Measurements from ENCODE around the gene WDR12. TPM values are rescaled to one million over a fixed set of nuclear protein-coding genes. Genes with fewer than 3 reads are reported as not detected.
A peak's percentile ranks its signal among the peaks of the same experiment; 100 is the strongest.

The WDR12 gene
- total and polyA plus RNA-seq, 2 of the 4 experiments (the other 2 are of a cell fraction) = 8.6 to 17.0 TPM

DNA sequence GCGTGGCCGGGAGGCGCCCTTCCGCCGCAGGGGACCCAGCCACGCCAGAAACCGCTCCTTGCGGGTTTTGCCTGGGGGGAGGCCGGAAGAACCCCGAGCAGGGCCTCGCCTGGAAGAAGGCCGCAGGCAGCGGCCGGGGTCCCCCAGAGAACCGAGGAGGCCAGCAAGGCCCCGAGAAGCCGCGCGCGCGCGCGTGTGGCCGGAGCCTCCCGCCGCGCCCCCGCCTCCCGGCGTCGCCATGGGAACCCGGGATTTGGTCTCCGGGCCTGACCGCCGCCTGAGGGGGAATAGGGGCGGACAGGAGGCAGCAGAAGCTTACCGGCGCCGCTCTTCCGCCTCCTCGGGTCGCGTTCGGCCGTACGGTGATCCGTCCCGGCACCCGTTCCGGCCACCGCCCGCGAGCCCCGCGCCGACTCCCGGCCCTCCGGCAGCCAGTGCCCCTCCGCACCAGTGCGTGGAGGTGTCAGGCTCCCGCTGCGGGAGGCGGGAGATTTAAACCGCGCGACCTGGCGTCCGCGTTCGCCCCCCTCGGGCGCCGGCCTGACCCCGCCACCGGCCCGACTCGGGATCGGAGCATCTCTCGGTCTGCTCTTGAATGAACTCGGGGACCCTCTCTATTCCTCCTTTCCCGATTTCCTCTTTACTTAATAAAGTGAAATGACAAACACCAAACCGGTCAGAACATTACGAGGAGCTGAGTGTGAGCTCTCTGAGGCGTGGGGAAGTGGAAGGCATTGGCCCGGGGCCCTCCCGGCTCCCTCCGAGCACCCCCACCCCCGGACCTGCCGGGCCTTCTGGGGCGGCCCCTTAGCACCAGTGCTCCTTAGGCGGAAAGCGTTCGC is 40.0 kb downstream of the WDR12 start, which contains the start of gene ICA1L:
Gene ICA1L, minus strand, starts transcription at position 467 of the 842 bp plus-strand sequence. CDS start 42,757 bp downstream, outside the sequence.
- CTCF ChIA-PET = interaction anchor here (1.5 kb wide), 2 partner anchors 282 to 283 kb away, joined by 4 to 6 read pairs; no protein-coding TSS in a partner anchor
- intact Hi-C loops (cut with micrococcal nuclease) (loop anchor here (1.0 to 5.0 kb wide), 3 partner anchors 237 to 299 kb away; partner anchors contain the start of gene FAM117B), dilution Hi-C loops (cut with HindIII; ENCODE audit: low sequenced_read_pairs, unreplicated experiment) (no loop called here), in situ Hi-C loops (cut with MboI; ENCODE audit: low sequenced_read_pairs) (loop anchor here (10.0 kb wide), 1 partner anchor 277 kb away; no protein-coding TSS in a partner anchor)
- no peak within 1 kb of the TSS; the same call in 1 of the 2 replicates for H2BK120ac ChIP-seq (ENCODE audit: low read depth, low read length)
- no peaks in the 10 kb centered on the region for H3K27me3 ChIP-seq (ENCODE audit: control insufficient read depth, insufficient read depth, low read length)
- peak; percentile 49 for DNase-seq
- no peak within 1 kb of the TSS for H4K5ac ChIP-seq (ENCODE audit: low read depth, low read length)
- H3K27ac ChIP-seq (ENCODE audit: insufficient read depth, low read length) = peak within 1 kb of the TSS; percentile 39
- H4K8ac ChIP-seq (ENCODE audit: low read depth in 2 of 2, low read length in 2 of 2) = peak within 1 kb of the TSS; percentile 22 to 40; a peak in 1 of 4 replicates
- H3K56ac ChIP-seq (ENCODE audit: extremely low read depth, insufficient read depth, low read length) = no peak within 1 kb of the TSS
- H2AK5ac ChIP-seq (ENCODE audit: low read depth, low read length) = no peak within 1 kb of the TSS
- WGBS, 2 experiments (ENCODE audit: extremely low coverage in 2 of 2, insufficient read length in 1 of 2) = 1% methylated on average over 54 of the region's 93 CpGs; no CpG with 5 or more reads in 1 of the 2 experiments
- no peaks in the 10 kb centered on the region for H3K4me1 ChIP-seq (ENCODE audit: control insufficient read depth, insufficient read depth, low read length)
- no peaks in the 10 kb centered on the region for H3K9me3 ChIP-seq (ENCODE audit: control insufficient read depth, insufficient read depth, low read length)
- peak within 1 kb of the TSS; percentile 73 for H2AK9ac ChIP-seq (replicated peaks; ENCODE audit: low read depth, low read length, poor library complexity)
- H2AFZ ChIP-seq (replicated peaks; ENCODE audit: low read length, poor library complexity) = peak within 1 kb of the TSS; percentile 97
- peak within 1 kb of the TSS; percentile 96 for H3K4me2 ChIP-seq (ENCODE audit: low read depth, low read length)
- no peak within 1 kb of the TSS for H2BK15ac ChIP-seq (ENCODE audit: low read depth, low read length)
- H2BK20ac ChIP-seq (ENCODE audit: low read depth, low read length) = no peak within 1 kb of the TSS
- peak within 1 kb of the TSS; percentile 69; the same call in 1 of the 2 replicates for H3K14ac ChIP-seq (replicated peaks; ENCODE audit: low read depth, low read length)
- no peaks in the 10 kb centered on the region for H4K20me1 ChIP-seq (ENCODE audit: insufficient read depth, low read length)
- peak within 1 kb of the TSS; percentile 21; the same call in 1 of the 2 replicates for H4K91ac ChIP-seq (ENCODE audit: insufficient read depth, low read depth, low read length)
- POLR2A ChIA-PET (ENCODE audit: unreplicated experiment) = interaction anchor here (0.6 kb wide), 1 partner anchor 32 kb away, joined by 15 read pairs; no protein-coding TSS in a partner anchor
- no peaks in the 10 kb centered on the region for H3K79me1 ChIP-seq (ENCODE audit: low read depth in 1 of 2, low read length in 2 of 2)
- H2BK5ac ChIP-seq (ENCODE audit: low read depth, low read length, poor library complexity, severe bottlenecking) = peak within 1 kb of the TSS; percentile 7
- H3K23ac ChIP-seq (ENCODE audit: low read depth, low read length) = peak within 1 kb of the TSS; percentile 70; the same call in 1 of the 2 replicates
- BruUV-seq (replicated peaks) = no TSS peak
- H3K18ac ChIP-seq (ENCODE audit: low read depth, low read length) = no peak within 1 kb of the TSS
- ATAC-seq (ENCODE audit: low read depth) = peak; percentile 89
- H3K36me3 ChIP-seq (ENCODE audit: control insufficient read depth, insufficient read depth, low read length) = no peaks in the 10 kb centered on the region
- TF ChIP-seq RCOR1 (IDR thresholded peaks at IDR 0.05; ENCODE audit: insufficient replicate concordance, low read length) (no peak), MXI1 (IDR thresholded peaks at IDR 0.05; ENCODE audit: borderline replicate concordance, low read depth, low read length) (peak; percentile 75), RFX5 (IDR thresholded peaks at IDR 0.05; ENCODE audit: low read depth, low read length) (no peak)
- TF ChIP-seq, protein P1, sequence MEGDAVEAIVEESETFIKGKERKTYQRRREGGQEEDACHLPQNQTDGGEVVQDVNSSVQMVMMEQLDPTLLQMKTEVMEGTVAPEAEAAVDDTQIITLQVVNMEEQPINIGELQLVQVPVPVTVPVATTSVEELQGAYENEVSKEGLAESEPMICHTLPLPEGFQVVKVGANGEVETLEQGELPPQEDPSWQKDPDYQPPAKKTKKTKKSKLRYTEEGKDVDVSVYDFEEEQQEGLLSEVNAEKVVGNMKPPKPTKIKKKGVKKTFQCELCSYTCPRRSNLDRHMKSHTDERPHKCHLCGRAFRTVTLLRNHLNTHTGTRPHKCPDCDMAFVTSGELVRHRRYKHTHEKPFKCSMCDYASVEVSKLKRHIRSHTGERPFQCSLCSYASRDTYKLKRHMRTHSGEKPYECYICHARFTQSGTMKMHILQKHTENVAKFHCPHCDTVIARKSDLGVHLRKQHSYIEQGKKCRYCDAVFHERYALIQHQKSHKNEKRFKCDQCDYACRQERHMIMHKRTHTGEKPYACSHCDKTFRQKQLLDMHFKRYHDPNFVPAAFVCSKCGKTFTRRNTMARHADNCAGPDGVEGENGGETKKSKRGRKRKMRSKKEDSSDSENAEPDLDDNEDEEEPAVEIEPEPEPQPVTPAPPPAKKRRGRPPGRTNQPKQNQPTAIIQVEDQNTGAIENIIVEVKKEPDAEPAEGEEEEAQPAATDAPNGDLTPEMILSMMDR (conservative IDR thresholded peaks at IDR 0.05; ENCODE audit: low read depth, low read length) = peak; percentile 8; the same call in 1 of the 2 replicates
- H3K4ac ChIP-seq (ENCODE audit: low read depth, low read length) = 0 out of 2 replicates have a peak within 1 kb of the TSS, but pooled peaks have one; percentile 4
- H3K9ac ChIP-seq (ENCODE audit: low read depth, low read length) = peak within 1 kb of the TSS; percentile 51
- no peaks in the 10 kb centered on the region for H3K9me1 ChIP-seq (ENCODE audit: insufficient read depth, low read length)
- peak within 1 kb of the TSS; percentile 91 for H3K4me3 ChIP-seq (ENCODE audit: insufficient read depth, low read depth, low read length)
